ENCODE results near the gene PLEKHM2. TPM values are rescaled to one million over a fixed set of nuclear protein-coding genes. Genes with fewer than 3 reads are reported as not detected.
A peak's percentile ranks its signal among the peaks of the same experiment; 100 is the strongest.

The PLEKHM2 gene
- total RNA-seq, 2 experiments from 2014 or later = 44.2 to 48.3 TPM

DNA sequence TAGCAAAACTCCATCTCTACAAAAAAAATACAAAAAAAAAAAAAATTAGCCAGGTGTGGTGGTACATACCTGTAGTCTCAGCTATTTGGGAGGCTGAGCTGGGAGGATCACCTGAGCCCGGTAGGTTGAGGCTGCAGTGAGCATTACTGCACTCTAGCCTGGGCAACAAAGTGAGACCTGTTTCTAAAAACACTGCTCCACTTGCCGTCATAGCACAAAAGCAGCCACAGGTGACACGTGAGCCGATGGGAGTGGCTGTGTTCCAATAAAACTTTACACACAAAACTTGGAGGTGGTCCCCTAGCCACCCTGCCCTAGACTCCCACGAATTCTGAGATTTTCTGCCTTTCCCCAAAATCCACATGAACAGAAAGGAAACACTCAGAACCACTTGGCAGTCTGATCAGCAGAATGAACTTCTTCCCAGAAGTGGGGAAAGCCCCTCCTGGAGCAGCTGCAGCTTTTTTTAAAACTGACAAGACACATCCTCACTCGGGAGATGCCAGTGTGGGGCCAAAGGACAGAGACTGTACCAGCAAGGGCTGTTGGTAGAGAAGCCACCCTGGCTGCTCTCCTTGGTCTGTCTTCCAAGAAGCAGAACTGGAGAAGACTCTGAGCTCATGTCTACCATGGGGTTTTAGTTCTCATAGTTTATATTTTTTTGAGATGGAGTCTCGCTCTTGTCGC is 23.3 kb downstream of the PLEKHM2 start:
- Mint-ChIP-seq H3K27me3 (ENCODE audit: low read depth) (no peaks in the 10 kb centered on the region), H3K36me3 (ENCODE audit: low read depth) (peaks cover 6% of the 10 kb centered on the region), H3K27ac (no peak overlapping the region), H3K4me3 (no peak overlapping the region), H3K9me3 (no peaks in the 10 kb centered on the region), H3K4me1 (ENCODE audit: low read depth) (peaks cover 23% of the 10 kb centered on the region)
- intact Hi-C loops (cut with micrococcal nuclease) = no loop called here
- CTCF ChIA-PET = interaction anchor here (1.0 kb wide), 1 partner anchor 34 kb away, joined by 4 read pairs; no protein-coding TSS in a partner anchor
- DNase-seq = no peak

DNA sequence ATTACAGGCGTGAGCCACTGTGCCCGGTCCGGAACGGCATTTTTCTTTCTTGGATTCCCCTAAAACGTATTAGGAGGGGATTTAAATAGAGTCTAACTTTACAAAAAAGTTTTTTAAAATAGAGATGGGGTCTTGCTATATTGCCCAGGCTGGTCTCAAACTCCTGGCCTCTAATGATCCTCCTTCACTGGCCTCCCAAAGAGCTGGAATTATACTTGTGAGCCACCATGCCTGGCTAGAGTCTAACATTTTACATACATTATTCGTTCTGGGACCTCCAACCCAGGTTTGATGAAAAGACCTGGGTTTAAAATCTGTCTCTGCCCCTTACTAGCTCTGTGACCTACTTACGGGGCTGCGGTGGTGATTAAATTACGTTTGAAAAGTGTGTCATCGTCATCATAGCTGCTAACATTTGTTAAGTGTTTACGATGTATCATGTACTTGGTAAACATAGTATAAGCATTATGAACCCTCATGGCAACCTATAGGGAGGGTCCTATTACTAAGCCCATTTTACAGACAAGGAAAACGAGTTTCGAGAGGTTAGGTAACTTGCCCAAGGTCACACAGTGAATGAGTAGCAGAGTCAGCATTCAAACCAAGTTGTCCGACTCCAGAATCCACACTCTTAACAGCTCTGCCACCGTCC is 24.5 kb downstream of the PLEKHM2 start:
- Mint-ChIP-seq H3K4me3 (no peak overlapping the region), H3K27me3 (ENCODE audit: low read depth) (no peaks in the 10 kb centered on the region), H3K4me1 (ENCODE audit: low read depth) (peaks cover 23% of the 10 kb centered on the region), H3K36me3 (ENCODE audit: low read depth) (peaks cover 6% of the 10 kb centered on the region), H3K27ac (no peak overlapping the region), H3K9me3 (no peaks in the 10 kb centered on the region)
- intact Hi-C loops (cut with micrococcal nuclease) = no loop called here
- DNase-seq = no peak
- CTCF ChIA-PET = interaction anchor here (1.0 kb wide), 1 partner anchor 107 kb away, joined by 3 read pairs; no protein-coding TSS in a partner anchor

DNA sequence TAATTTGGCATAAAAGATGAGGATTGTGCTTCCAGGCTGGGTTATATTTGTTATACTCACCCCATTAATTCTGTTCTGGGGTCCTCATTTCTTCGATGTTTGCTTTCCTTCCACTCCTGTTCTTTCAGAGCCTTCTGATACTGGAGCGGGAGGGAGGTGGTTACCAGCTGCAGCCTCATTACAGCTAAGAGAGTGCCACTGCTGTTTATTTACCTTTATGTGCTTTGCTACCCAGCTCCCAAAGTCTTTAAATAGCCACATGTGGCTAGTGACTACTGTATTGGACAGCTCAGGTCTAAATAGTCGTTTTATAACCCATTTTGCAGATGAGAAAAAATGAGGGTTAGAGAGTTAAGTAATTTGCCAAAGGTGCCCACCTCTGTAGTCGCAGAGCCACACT is 25.1 kb downstream of the PLEKHM2 start:
- Mint-ChIP-seq H3K9me3 (no peaks in the 10 kb centered on the region), H3K4me3 (no peak overlapping the region), H3K4me1 (ENCODE audit: low read depth) (peaks cover 22% of the 10 kb centered on the region), H3K27me3 (ENCODE audit: low read depth) (no peaks in the 10 kb centered on the region), H3K27ac (no peak overlapping the region), H3K36me3 (ENCODE audit: low read depth) (peaks cover 6% of the 10 kb centered on the region)
- CTCF ChIA-PET = interaction anchor here (1.0 kb wide), 1 partner anchor 106 kb away, joined by 3 read pairs; no protein-coding TSS in a partner anchor
- DNase-seq = no peak
- intact Hi-C loops (cut with micrococcal nuclease) = no loop called here

DNA sequence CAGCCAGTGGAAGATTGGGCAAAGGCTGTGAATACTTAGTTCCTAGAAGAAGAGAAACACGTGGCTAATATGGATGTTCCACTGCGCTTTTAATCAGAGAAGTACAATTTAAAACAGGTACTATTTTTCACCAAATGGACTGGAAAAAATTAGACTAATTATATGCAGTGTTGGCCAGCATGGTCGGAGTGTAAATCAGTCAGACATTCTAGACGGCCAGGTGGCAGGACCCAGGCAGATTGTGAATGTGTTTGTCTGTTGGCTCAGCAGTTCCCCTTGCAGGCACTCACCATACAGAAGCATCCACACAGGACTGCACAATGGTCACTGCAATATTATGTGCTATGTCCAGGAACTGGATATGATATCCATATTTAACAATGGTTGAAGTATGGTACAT is 28.0 kb downstream of the PLEKHM2 start:
- H3K27me3 Mint-ChIP-seq (ENCODE audit: low read depth) = no peaks in the 10 kb centered on the region
- no peak overlapping the region for H3K27ac Mint-ChIP-seq
- DNase-seq = no peak
- intact Hi-C loops (cut with micrococcal nuclease) = no loop called here
- no peaks in the 10 kb centered on the region for H3K36me3 Mint-ChIP-seq (ENCODE audit: low read depth)
- H3K4me3 Mint-ChIP-seq = no peak overlapping the region
- H3K4me1 Mint-ChIP-seq (ENCODE audit: low read depth) = peaks cover 11% of the 10 kb centered on the region
- CTCF ChIA-PET = no interaction called here
- no peaks in the 10 kb centered on the region for H3K9me3 Mint-ChIP-seq

DNA sequence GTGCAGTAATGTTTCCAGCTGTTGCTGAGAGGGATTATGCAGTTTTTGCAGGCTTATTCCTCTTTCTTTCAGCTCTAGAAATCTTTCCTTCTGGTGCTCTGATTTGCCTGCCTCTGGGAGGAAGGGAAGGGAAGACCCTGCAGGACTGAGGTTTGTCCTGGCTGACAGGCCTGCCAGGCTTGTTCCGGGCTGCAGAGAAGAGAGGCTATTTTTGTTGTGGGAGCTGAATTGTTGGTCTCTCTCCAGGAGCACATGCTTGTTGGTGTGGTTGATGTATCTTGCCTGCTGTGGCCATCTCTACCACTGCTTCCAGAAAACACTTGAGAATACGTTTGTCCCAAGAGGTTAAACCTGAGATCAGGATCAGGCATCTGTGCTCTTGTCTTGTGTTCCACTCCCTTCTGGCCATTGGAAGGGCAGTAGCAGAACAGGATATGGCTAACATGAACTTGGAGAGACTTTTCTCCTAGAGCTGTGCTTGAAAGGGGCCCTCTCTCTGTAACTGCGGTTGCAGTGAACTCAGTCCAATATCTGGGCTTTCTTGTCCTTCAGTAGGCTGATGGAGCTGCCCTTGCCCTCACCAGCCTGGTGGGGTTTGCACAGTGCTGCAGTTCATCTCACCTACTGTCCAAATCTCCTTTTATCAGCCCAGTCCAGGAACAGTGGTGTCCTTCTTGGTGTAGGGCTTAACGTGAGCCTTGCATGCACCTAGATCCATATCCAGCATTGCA is 30.5 kb downstream of the PLEKHM2 start:
- intact Hi-C loops (cut with micrococcal nuclease) = no loop called here
- H3K27me3 Mint-ChIP-seq (ENCODE audit: low read depth) = no peaks in the 10 kb centered on the region
- H3K4me1 Mint-ChIP-seq (ENCODE audit: low read depth) = peaks cover 4% of the 10 kb centered on the region
- CTCF ChIA-PET = no interaction called here
- no peak overlapping the region for H3K4me3 Mint-ChIP-seq
- no peak for DNase-seq
- H3K27ac Mint-ChIP-seq = no peak overlapping the region
- no peaks in the 10 kb centered on the region for H3K9me3 Mint-ChIP-seq
- H3K36me3 Mint-ChIP-seq (ENCODE audit: low read depth) = peaks cover under 1% of the 10 kb centered on the region

DNA sequence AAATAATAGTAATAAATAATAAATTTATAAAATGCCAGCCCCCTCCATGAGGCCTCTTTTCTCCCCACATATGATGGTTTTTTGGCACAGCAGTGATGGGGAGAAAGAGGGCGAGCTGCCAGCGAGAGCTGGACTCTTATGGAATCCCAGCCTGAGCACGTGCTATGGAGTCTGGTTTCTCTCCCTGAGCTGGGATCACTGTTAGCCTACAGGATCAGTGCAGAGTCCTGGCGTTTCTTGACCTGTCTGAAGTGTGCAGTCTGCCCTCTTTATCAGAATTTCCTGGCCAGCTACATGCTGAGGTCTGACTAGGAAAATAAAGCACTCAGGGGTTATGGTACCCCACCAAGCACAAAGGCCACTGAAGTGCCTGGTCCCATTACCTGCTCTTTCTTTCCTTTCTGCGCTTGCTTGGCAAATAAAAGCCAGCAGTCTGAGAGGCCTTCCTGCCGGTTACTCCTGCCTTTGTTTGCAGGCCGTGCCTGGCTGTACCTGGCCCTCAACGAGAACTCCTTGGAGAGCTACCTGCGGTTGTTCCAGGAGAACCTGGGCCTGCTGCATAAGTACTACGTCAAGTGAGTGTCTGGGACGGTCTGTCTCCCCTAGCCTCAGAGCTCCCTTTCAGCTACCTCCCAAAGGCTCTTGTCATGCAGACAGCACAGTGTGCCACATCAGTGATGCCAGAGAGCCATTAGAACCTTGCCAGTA is 33.5 kb downstream of the PLEKHM2 start:
- Mint-ChIP-seq H3K27ac (no peak overlapping the region), H3K4me3 (no peak overlapping the region), H3K9me3 (no peaks in the 10 kb centered on the region), H3K27me3 (ENCODE audit: low read depth) (no peaks in the 10 kb centered on the region), H3K36me3 (ENCODE audit: low read depth) (peaks cover 4% of the 10 kb centered on the region), H3K4me1 (ENCODE audit: low read depth) (no peaks in the 10 kb centered on the region)
- CTCF ChIA-PET = interaction anchor here (0.7 kb wide), 1 partner anchor 283 kb away, joined by 4 read pairs; no protein-coding TSS in a partner anchor
- intact Hi-C loops (cut with micrococcal nuclease) = no loop called here
- no peak for DNase-seq

DNA sequence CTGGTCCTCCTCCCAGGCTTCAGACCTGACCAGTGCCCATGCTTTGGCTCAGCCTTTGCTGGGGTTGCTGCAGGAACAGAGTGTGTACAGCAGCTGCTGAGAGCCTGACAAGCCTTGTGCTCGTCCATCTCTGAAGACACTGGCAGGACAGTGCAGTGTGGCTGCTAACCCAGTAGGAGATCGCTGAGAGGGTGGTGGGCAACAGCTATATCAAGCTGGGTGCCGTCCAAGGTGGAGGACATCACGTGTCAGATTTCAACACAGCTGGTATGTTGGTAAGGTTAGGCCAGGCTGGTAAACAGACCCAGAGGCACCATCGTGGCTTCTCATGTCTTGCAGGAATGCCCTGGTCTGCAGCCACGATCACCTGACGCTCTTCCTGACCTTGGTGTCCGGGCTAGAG is 34.1 kb downstream of the PLEKHM2 start:
- no peak for DNase-seq
- intact Hi-C loops (cut with micrococcal nuclease) = no loop called here
- Mint-ChIP-seq H3K4me1 (ENCODE audit: low read depth) (no peaks in the 10 kb centered on the region), H3K27me3 (ENCODE audit: low read depth) (no peaks in the 10 kb centered on the region), H3K4me3 (no peak overlapping the region), H3K27ac (no peak overlapping the region), H3K9me3 (no peaks in the 10 kb centered on the region), H3K36me3 (ENCODE audit: low read depth) (peaks cover 4% of the 10 kb centered on the region)
- CTCF ChIA-PET = interaction anchor here (0.7 to 0.9 kb wide), 2 partner anchors 226 to 283 kb away, joined by 3 to 4 read pairs; no protein-coding TSS in a partner anchor

DNA sequence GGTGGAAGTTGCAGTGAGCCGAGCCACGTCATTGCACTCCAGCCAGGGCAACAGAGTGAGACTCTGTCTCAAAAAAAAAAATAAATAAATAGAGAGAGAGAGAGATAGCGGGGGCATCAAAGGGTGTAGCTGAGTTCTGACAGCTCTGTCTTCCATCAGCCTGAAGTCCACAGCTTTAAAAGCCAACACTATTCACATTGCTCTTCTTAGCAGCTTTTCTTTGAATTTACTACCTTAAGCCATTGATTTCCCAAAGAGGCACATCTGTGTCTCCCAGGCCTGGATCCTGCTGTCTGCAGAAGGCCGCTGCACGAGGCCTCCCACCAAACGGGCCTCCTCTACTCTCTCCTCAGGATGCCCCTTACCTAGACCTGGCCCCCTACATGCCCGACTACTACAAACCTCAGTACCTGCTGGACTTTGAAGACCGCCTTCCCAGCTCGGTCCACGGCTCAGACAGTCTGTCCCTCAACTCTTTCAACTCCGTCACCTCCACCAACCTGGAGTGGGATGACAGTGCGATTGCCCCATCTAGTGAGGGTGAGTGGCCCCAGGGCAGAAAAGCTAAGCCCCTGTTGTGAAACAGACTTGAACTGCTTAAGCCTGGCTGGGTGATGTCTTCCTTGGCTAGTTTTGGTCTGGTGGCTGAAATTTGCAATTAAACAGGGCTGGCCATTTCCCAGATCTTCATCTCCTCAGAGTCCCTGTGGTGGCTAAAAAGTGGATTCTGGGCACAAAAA is 35.4 kb downstream of the PLEKHM2 start:
- Mint-ChIP-seq H3K36me3 (ENCODE audit: low read depth) (peaks cover 4% of the 10 kb centered on the region), H3K4me1 (ENCODE audit: low read depth) (no peaks in the 10 kb centered on the region), H3K27me3 (ENCODE audit: low read depth) (no peaks in the 10 kb centered on the region), H3K9me3 (no peaks in the 10 kb centered on the region), H3K27ac (peak overlapping the region; percentile 22), H3K4me3 (no peak overlapping the region)
- peak; percentile 32 for DNase-seq
- intact Hi-C loops (cut with micrococcal nuclease) = no loop called here
- CTCF ChIA-PET = interaction anchor here (0.6 kb wide), 1 partner anchor 76 kb away, joined by 5 read pairs; no protein-coding TSS in a partner anchor

DNA sequence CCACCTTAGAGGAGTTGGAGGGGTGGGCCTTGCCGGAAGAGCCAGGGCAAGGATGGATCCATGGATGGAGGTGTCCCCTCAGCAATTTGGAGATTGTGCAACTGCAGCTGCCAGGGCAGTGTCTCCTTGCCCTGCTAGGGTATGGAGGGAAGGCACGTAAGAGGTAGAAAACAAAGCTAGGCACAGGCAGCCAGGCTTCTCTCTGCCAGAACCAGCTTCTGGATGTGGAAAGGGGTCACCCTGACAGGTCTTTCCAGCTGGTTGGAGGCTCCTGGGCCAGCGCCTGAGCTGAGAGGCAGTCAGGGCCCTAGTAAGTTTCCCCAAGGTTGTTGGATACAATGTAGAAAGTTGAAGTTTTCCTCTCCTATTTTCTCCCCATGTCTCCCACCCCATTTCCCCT is 36.7 kb downstream of the PLEKHM2 start:
- Mint-ChIP-seq H3K36me3 (ENCODE audit: low read depth) (peaks cover 5% of the 10 kb centered on the region), H3K27me3 (ENCODE audit: low read depth) (no peaks in the 10 kb centered on the region), H3K4me1 (ENCODE audit: low read depth) (no peaks in the 10 kb centered on the region), H3K27ac (no peak overlapping the region), H3K9me3 (no peaks in the 10 kb centered on the region), H3K4me3 (no peak overlapping the region)
- intact Hi-C loops (cut with micrococcal nuclease) = no loop called here
- DNase-seq = no peak
- CTCF ChIA-PET = no interaction called here

DNA sequence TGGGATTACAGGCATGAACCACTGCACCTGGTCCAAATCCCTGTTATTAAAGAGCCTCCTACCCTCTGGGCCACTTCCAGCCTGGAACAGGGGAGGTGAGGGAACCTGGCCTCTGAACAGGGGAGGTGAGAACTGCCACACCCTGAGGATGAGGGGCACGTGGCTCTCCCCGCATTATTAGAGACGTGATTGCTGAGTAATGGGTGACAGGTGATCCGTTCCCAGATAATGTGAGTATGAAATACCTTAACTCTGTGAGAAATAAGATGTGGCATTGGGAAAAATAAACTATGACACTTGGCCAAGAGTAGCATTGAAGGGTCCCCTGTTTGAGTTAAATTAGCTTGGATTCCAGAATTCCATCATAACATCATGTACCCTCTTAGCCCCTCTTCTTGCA is 38.3 kb downstream of the PLEKHM2 start:
- Mint-ChIP-seq H3K36me3 (ENCODE audit: low read depth) (peaks cover 7% of the 10 kb centered on the region), H3K27me3 (ENCODE audit: low read depth) (no peaks in the 10 kb centered on the region)
- CTCF ChIA-PET = interaction anchor here (0.6 kb wide), 1 partner anchor 221 kb away, joined by 3 read pairs; no protein-coding TSS in a partner anchor

DNA sequence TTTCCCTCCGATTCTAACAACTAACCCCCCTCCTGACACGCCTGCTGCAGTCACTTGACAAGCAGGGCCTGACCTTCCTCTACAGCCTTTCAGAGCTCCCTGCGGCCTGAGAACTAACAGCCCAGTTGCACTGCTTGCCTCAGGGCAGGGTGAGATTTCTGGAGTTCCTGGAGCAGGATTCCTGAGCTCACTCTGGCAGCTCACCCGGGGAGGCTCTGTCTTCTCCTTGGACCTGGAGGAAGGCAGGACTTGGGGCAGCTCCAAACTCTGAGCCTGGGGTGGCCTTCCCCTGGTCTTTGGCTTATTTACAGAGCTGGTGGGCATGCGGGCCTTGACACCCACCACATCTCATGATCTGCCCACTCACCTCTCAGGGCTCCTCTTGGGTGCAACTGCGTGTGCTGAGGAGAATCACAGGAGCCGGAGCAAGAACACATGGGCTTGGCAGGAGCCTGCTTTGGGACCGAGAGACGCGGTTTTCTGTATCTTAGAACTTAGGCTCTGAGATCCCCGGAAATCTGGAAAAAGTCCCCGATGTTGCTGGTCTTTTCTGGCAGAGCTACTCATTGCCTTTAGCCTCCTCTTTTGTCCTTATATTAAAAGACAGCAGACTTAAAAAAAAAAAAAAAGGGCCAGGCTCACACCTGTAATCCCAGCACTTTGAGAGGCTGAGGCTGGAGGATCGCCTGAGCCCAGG is 38.9 kb downstream of the PLEKHM2 start:
- intact Hi-C loops (cut with micrococcal nuclease) = no loop called here
- Mint-ChIP-seq H3K9me3 (no peaks in the 10 kb centered on the region), H3K27me3 (ENCODE audit: low read depth) (no peaks in the 10 kb centered on the region), H3K36me3 (ENCODE audit: low read depth) (peaks cover 9% of the 10 kb centered on the region), H3K4me3 (no peak overlapping the region), H3K27ac (no peak overlapping the region), H3K4me1 (ENCODE audit: low read depth) (no peaks in the 10 kb centered on the region)
- DNase-seq = no peak
- CTCF ChIA-PET = interaction anchor here (0.6 kb wide), 1 partner anchor 222 kb away, joined by 3 read pairs; no protein-coding TSS in a partner anchor

More for the DNA sequence above, 38.3 kb downstream of the PLEKHM2 start:
- DNase-seq = no peak
- intact Hi-C loops (cut with micrococcal nuclease) = no loop called here
- Mint-ChIP-seq H3K27ac (no peak overlapping the region), H3K9me3 (no peaks in the 10 kb centered on the region), H3K4me3 (no peak overlapping the region), H3K4me1 (ENCODE audit: low read depth) (no peaks in the 10 kb centered on the region)

Data from activated naive CD4-positive, alpha-beta T cell treated with anti-CD3 and anti-CD28 coated beads for 36 hours (primary cell).